Mucosa of stomach (tissue), 1 donor: ENCODE data around the gene HERC2.
"Not testable (repeated sequence)": the region's sequence is repeated elsewhere in the genome, so short reads cannot be mapped to it uniquely, and the experiment has no call there.

ENCODE experiments used
- H3K27me3 ChIP-seq: one replicate; pipeline ENCODE4 v1.7.0; 2013; ENCODE audit warnings: mild to moderate bottlenecking, low read length; ENCODE audit not compliant: control insufficient read depth, insufficient read depth
- H3K36me3 ChIP-seq: one replicate; pipeline ENCODE4 v1.7.0; 2013; ENCODE audit warnings: low read length; ENCODE audit not compliant: control insufficient read depth, insufficient read depth
- H3K4me1 ChIP-seq: one replicate; pipeline ENCODE4 v1.7.0; 2013; ENCODE audit warnings: mild to moderate bottlenecking, low read length; ENCODE audit not compliant: control insufficient read depth, insufficient read depth
- H3K4me3 ChIP-seq: one replicate; pipeline ENCODE4 v1.7.0; 2013; ENCODE audit warnings: low read length
- H3K9ac ChIP-seq: one replicate; pipeline ENCODE4 v1.7.0; 2013; ENCODE audit warnings: mild to moderate bottlenecking, low read length, moderate library complexity
- H3K9me3 ChIP-seq: one replicate; pipeline ENCODE4 v1.7.0; 2013; ENCODE audit warnings: mild to moderate bottlenecking, low read length, moderate library complexity; ENCODE audit not compliant: control insufficient read depth
- donor health status: Pancreatic carcinoma.

Gene HERC2, protein sequence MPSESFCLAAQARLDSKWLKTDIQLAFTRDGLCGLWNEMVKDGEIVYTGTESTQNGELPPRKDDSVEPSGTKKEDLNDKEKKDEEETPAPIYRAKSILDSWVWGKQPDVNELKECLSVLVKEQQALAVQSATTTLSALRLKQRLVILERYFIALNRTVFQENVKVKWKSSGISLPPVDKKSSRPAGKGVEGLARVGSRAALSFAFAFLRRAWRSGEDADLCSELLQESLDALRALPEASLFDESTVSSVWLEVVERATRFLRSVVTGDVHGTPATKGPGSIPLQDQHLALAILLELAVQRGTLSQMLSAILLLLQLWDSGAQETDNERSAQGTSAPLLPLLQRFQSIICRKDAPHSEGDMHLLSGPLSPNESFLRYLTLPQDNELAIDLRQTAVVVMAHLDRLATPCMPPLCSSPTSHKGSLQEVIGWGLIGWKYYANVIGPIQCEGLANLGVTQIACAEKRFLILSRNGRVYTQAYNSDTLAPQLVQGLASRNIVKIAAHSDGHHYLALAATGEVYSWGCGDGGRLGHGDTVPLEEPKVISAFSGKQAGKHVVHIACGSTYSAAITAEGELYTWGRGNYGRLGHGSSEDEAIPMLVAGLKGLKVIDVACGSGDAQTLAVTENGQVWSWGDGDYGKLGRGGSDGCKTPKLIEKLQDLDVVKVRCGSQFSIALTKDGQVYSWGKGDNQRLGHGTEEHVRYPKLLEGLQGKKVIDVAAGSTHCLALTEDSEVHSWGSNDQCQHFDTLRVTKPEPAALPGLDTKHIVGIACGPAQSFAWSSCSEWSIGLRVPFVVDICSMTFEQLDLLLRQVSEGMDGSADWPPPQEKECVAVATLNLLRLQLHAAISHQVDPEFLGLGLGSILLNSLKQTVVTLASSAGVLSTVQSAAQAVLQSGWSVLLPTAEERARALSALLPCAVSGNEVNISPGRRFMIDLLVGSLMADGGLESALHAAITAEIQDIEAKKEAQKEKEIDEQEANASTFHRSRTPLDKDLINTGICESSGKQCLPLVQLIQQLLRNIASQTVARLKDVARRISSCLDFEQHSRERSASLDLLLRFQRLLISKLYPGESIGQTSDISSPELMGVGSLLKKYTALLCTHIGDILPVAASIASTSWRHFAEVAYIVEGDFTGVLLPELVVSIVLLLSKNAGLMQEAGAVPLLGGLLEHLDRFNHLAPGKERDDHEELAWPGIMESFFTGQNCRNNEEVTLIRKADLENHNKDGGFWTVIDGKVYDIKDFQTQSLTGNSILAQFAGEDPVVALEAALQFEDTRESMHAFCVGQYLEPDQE (N-terminal part only)

DNA sequence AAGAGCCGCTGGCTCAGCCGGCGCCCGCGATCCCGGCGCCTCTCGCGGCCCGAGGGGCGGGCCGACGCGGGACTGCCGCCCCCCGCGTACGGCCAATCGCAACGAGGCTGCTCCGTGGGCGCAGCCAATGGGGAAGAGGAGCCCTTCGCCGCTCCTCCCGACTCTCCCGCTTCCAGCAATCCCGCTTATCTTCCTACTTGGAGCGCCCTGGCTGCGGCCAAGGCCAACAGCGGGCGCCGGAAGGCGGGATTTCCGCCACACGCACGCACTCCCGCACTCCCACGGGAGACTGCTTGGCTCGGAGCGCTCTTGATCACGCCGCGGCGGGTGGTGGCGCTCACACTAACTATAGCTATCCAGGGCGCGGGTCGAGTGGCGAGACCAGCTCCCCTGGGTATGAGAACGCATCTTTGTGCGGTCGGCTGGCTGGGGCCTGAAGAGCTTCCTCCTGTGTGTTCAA, at the start of gene HERC2:
Gene HERC2, minus strand, starts transcription at position 51 of the 460 bp plus-strand sequence. CDS start 746 bp downstream, outside the sequence.
- H3K4me3 ChIP-seq, H3K27me3 ChIP-seq, H3K36me3 ChIP-seq, H3K9me3 ChIP-seq, H3K4me1 ChIP-seq, H3K9ac ChIP-seq: not testable (repeated sequence)

DNA sequence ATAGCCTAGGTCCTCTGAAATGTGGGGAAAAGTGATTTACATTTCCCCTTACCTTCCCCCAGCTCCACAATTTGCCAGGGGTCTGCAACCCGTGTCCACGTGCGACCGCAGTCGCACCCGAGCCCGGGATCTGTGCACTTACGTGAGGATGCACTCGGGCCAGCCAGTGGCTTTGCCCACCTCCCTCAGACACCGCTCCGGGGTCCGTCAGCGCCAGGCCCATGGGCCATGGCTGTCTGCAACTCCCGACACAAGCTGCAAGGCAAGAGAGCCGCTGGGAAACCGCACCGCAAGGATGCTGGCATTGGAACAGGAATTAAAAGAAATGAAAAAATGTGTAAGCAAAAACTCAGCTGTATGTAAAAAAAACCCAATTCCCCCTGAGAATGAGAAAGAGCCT, 43.5 kb upstream of the HERC2 start:
- H3K36me3 ChIP-seq, H3K4me1 ChIP-seq, H3K27me3 ChIP-seq, H3K9me3 ChIP-seq, H3K4me3 ChIP-seq, H3K9ac ChIP-seq: not testable (repeated sequence)

DNA sequence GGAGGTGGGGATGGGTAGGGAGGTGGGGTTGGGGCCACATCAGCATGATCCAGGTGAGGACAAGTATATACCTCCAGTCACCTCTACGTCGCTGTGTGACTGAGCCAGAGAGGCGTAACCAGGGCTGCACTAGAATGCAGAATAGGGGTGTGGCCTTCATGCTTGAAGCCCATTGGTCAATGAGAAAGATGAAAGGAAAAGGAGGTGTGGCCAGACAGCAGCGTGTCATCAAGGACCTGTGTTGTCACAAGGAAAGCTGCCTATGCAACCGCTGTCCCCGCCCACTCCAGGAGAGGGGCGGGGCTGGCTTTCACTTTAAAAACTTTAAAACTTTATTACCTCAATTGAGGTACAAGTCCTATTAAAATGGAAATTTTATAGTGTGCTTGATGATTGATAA, 36.0 kb upstream of the HERC2 start, which contains the start of gene GOLGA6L24:
Gene GOLGA6L24, minus strand, starts transcription at position 101 of the 400 bp plus-strand sequence. Its CDS starts 61 bp downstream, at position 40.
- not testable (repeated sequence) for H3K27me3 ChIP-seq, H3K9ac ChIP-seq, H3K9me3 ChIP-seq, H3K4me1 ChIP-seq, H3K4me3 ChIP-seq, H3K36me3 ChIP-seq

DNA sequence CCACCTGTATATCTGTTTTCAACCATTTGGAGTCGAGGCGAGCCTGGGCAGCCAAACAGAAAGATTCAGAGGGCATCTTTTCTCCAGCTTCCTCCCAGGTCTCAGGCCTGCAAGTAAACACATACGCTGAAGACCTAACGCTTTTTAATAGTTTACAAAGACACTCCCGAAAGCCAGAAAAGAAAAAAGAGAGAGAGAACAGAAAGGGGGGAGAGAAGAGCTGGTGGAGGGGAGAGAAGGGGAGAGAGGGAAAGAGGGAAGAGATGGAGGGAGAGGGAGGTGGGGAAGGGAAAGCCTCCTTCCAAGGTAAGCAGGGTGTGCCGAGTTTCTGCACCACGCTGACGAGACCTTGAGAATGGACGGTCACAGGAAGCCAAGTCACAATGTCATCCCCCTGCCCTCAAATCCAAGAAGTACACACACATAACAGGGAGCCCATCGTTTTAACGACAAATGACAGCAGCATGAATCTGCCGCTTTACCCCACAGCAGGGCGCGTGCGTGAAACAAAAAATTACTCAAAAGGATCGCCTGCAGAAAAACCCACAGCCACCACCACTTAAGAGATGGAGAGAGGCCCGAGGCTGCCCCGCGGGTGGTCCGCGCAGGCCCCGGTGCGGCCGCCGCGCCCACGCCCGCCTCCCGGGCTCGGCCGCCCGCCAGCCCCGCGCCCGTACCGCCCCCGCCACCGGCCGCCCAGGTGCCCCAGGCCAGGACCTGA, 461 bp downstream of the HERC2 start:
- H3K27me3 ChIP-seq, H3K9ac ChIP-seq, H3K4me3 ChIP-seq, H3K36me3 ChIP-seq, H3K4me1 ChIP-seq, H3K9me3 ChIP-seq: not testable (repeated sequence)

DNA sequence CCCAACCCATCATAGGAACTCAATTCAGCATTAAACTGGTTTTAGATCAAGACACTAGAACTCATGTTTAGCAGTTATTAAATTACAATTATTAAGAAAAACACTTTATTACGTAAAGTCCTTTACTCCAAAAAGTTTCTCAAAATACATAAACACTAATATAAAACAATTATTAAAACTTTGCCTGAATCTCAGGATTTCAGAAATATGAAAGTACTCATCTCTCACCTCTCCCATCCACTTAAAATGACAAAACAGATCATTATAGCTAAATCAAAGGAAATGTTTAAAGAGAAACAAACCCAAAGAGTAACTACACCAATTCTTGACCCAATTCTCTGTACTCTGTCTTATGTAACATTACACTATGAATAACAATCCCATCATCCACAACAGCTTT, 2.3 kb downstream of the HERC2 start:
- H3K9ac ChIP-seq, H3K36me3 ChIP-seq, H3K4me1 ChIP-seq, H3K9me3 ChIP-seq, H3K27me3 ChIP-seq, H3K4me3 ChIP-seq: not testable (repeated sequence)

DNA sequence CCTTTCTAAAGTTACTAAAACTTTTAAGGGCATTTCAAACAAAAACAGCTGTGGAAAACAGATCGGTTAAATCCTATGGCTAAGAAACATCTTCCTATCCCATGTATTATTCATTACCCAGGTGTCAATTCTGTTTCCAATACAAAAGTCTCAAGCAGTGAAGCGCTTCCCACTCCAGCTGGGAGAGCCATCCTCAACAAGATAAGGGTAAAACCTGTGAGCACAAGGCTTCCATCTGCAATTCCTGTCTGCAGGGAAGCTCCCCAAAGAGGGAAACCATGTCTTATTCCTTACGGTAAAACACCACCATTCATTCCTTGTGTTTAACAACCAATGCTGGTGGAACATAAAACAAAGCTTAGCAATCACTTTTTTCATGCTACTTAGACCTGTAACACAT, 3.2 kb downstream of the HERC2 start:
- not testable (repeated sequence) for H3K27me3 ChIP-seq, H3K9me3 ChIP-seq, H3K9ac ChIP-seq, H3K4me3 ChIP-seq, H3K4me1 ChIP-seq, H3K36me3 ChIP-seq

DNA sequence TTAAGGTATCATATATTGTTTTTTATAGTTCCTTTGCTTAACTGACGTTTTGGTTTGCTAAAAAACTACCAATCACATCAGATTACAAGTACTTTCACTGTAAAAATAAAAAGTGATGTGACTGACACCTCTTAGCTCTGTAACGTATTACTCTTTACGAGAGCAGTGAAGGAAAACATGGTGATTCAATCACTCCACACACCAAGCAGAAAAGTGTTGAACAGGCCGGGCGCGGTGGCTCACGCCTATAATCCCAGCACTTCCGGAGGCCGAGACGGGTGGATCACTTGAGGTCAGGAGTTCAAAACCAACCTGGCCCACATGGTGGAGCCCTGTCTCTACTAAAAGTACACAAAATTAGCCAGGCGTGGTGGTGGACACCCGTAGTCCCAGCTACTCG, 3.9 kb downstream of the HERC2 start:
- H3K27me3 ChIP-seq, H3K9ac ChIP-seq, H3K4me3 ChIP-seq, H3K9me3 ChIP-seq, H3K4me1 ChIP-seq, H3K36me3 ChIP-seq: not testable (repeated sequence)

DNA sequence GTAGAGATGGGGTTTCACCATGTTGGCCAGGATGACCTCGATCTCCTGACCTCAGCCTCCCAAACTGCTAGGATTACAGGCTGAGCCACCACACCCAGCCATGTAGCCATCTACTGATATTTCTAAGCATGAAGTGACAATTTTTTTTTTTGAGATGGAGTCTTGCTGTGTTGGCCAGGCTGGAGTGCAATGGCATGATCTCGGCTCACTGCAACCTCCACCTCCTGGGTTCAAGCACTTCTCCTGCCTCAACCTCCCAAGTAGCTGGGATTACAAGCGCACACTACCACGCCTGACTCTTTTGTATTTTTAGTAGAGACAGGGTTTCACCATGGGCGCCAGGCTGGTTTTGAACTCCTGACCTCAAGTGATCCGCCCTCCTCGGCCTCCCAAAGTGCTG, 5.0 kb downstream of the HERC2 start:
- H3K9me3 ChIP-seq, H3K4me1 ChIP-seq, H3K27me3 ChIP-seq, H3K4me3 ChIP-seq, H3K9ac ChIP-seq, H3K36me3 ChIP-seq: not testable (repeated sequence)

DNA sequence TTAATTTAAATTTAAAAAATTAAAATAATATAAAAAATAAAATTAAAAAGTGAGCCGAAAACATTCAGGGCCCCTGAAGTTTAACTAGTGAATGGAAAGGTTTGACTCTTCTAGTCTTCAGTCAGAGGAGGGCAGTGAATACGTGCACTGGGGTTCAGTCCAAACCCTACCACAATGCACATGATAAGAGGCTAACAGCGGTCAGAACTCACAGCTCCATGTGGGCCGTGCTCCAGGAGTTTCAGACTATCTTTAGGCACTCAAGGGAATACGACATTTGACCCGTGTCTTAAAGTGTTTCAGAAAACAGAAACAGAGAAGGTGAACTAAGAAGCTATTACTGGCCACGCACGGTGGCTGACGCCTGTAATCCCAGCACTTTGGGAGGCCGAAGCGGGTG, 11.5 kb downstream of the HERC2 start:
- H3K4me3 ChIP-seq, H3K4me1 ChIP-seq, H3K9me3 ChIP-seq, H3K9ac ChIP-seq, H3K36me3 ChIP-seq, H3K27me3 ChIP-seq: not testable (repeated sequence)

DNA sequence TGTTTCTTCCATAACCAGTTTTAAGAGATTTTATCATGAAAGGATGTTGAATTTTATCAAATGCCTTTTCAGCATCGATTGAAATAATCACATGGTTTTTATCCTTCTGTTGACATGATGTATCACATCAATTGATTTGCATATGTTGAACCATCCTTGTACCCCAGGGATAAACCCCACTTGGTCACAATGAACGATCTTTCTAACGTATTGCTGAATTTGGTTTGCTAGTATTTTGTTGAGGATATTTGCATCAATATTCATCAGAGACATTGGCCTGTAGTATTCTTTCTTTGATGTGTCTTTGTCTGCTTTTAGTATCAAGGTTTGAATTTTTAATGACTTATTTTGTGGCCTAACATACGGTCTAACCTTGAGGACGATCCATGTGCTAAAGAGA, 13.3 kb downstream of the HERC2 start:
- not testable (repeated sequence) for H3K9me3 ChIP-seq, H3K4me1 ChIP-seq, H3K9ac ChIP-seq, H3K27me3 ChIP-seq, H3K36me3 ChIP-seq, H3K4me3 ChIP-seq

DNA sequence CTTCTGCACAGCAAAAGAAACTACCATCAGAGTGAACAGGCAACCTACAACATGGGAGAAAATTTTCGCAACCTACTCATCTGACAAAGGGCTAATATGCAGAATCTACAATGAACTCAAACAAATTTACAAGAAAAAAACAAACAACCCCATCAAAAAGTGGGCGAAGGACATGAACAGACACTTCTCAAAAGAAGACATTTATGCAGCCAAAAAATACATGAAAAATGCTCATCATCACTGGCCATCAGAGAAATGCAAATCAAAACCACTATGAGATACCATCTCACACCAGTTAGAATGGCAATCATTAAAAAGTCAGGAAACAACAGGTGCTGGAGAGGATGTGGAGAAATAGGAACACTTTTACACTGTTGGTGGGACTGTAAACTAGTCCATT, 16.3 kb downstream of the HERC2 start:
- not testable (repeated sequence) for H3K9me3 ChIP-seq, H3K27me3 ChIP-seq, H3K9ac ChIP-seq, H3K4me3 ChIP-seq, H3K36me3 ChIP-seq, H3K4me1 ChIP-seq
